ENCODE data around the gene RNF103. TPM values are rescaled to one million over a fixed set of nuclear protein-coding genes. Genes with fewer than 3 reads are reported as not detected.
A peak's percentile ranks its signal among the peaks of the same experiment; 100 is the strongest.
"Not testable (repeated sequence)": the region's sequence is repeated elsewhere in the genome, so short reads cannot be mapped to it uniquely, and the experiment has no call there.

The RNF103 gene
- total RNA-seq, 2 donors from 2014 or later, result 33.7 to 46.8 TPM

- ATAC-seq (ENCODE audit: insufficient number of reproducible peaks, low FRiP score, low read depth), result no peak
- Histone ChIP-seq H3K36me3 (no peaks in the 10 kb centered on the region), H3K27me3 (replicated peaks; ENCODE audit: insufficient read depth) (no peaks in the 10 kb centered on the region), H3K4me1 (ENCODE audit: control insufficient read depth in 1 of 2, low read depth in 2 of 2) (peaks cover 9 to 29% of the 10 kb centered on the region in 2 donors), H3K27ac (no peak overlapping the region), H3K9me3 (no peaks in the 10 kb centered on the region), H3K4me3 (no peak overlapping the region)
- TF ChIP-seq CTCF (IDR thresholded peaks at IDR 0.05), result no peak
- no peak for DNase-seq (ENCODE audit: low spot score)
These were observed 30.4 kb downstream of the RNF103 start for GRCh38 chr2:86593266-86593665.

- Histone ChIP-seq H3K27me3 (replicated peaks; ENCODE audit: insufficient read depth) (no peaks in the 10 kb centered on the region), H3K4me3 (no peak overlapping the region), H3K9me3 (no peaks in the 10 kb centered on the region), H3K27ac (no peak overlapping the region), H3K4me1 (ENCODE audit: control insufficient read depth in 1 of 2, low read depth in 2 of 2) (peaks cover 9 to 29% of the 10 kb centered on the region in 2 donors), H3K36me3 (no peaks in the 10 kb centered on the region)
- DNase-seq (ENCODE audit: low spot score) (no peak), ATAC-seq (ENCODE audit: insufficient number of reproducible peaks, low FRiP score, low read depth) (no peak)
- TF ChIP-seq CTCF (IDR thresholded peaks at IDR 0.05), result no peak
These were observed 31.0 kb downstream of the RNF103 start for GRCh38 chr2:86592547-86593230.

GRCh38 chr2:86589701-86590100, 34.0 kb downstream of the RNF103 start:
- H3K27ac ChIP-seq; H3K36me3 ChIP-seq; H3K27me3 ChIP-seq (replicated peaks; ENCODE audit: insufficient read depth); H3K9me3 ChIP-seq; H3K4me3 ChIP-seq; DNase-seq (ENCODE audit: low spot score); ATAC-seq (ENCODE audit: insufficient number of reproducible peaks, low FRiP score, low read depth): not testable (repeated sequence)
- peaks cover 11 to 24% of the 10 kb centered on the region in 2 donors for H3K4me1 ChIP-seq (ENCODE audit: control insufficient read depth in 1 of 2, low read depth in 2 of 2)

- Histone ChIP-seq H3K4me3 (peak overlapping the region; percentile 26), H3K36me3 (no peaks in the 10 kb centered on the region), H3K9me3 (no peaks in the 10 kb centered on the region), H3K27me3 (replicated peaks; ENCODE audit: insufficient read depth) (no peaks in the 10 kb centered on the region), H3K4me1 (ENCODE audit: control insufficient read depth in 1 of 2, low read depth in 2 of 2) (peaks cover 14 to 18% of the 10 kb centered on the region in 2 donors), H3K27ac (peak overlapping the region; percentile 33 to 65)
- DNase-seq (ENCODE audit: low spot score) (no peak), ATAC-seq (ENCODE audit: insufficient number of reproducible peaks, low FRiP score, low read depth) (no peak)
- no peak for TF ChIP-seq CTCF (IDR thresholded peaks at IDR 0.05)
These were observed 39.3 kb downstream of the RNF103 start for GRCh38 chr2:86584151-86584913.

GRCh38 chr2:86580560-86580959, 43.1 kb downstream of the RNF103 start:
- Histone ChIP-seq H3K36me3 (no peaks in the 10 kb centered on the region), H3K27me3 (replicated peaks; ENCODE audit: insufficient read depth) (no peaks in the 10 kb centered on the region), H3K27ac (no peak overlapping the region), H3K4me3 (no peak overlapping the region), H3K9me3 (no peaks in the 10 kb centered on the region), H3K4me1 (ENCODE audit: control insufficient read depth in 1 of 2, low read depth in 2 of 2) (peaks cover 14 to 18% of the 10 kb centered on the region in 2 donors)
- DNase-seq (ENCODE audit: low spot score), result no peak
- TF ChIP-seq CTCF (IDR thresholded peaks at IDR 0.05), result no peak
- ATAC-seq (ENCODE audit: insufficient number of reproducible peaks, low FRiP score, low read depth), result no peak

Measured in thoracic aorta (tissue), 2 donors.